ENCODE results near the gene SATL1.

The SATL1 gene

GRCh38 chrX:85065512-85066198 is 177.9 kb downstream of the SATL1 start:
- H2AK5ac ChIP-seq (ENCODE audit: low read length, severe bottlenecking): no peak overlapping the region
- no peak for DNase-seq
- H2BK120ac ChIP-seq (ENCODE audit: low read depth, low read length): no peak overlapping the region
- peaks cover 0 to 12% of the 10 kb centered on the region in 2 experiments for H3K36me3 ChIP-seq (ENCODE audit: control insufficient read depth in 1 of 2, insufficient read depth in 2 of 2, low read depth in 1 of 2, low read length in 2 of 2)
- H3K4ac ChIP-seq (ENCODE audit: low read depth in 1 of 2, low read length in 2 of 2): no peak overlapping the region
- H3K4me1 ChIP-seq (ENCODE audit: control insufficient read depth, insufficient read depth, low read depth, low read length): no peaks in the 10 kb centered on the region
- H3K9me3 ChIP-seq (ENCODE audit: control insufficient read depth, low read length): no peaks in the 10 kb centered on the region
- H3K9ac ChIP-seq (ENCODE audit: low read length): no peak overlapping the region
- no peak overlapping the region for H3K4me3 ChIP-seq (ENCODE audit: insufficient read depth in 1 of 2, low read depth in 1 of 2, low read length in 2 of 2)
- H2BK15ac ChIP-seq (ENCODE audit: low read depth, poor library complexity, severe bottlenecking): no peak overlapping the region
- no peaks in the 10 kb centered on the region for H3K27me3 ChIP-seq (ENCODE audit: control insufficient read depth in 1 of 2, insufficient read depth in 1 of 2, low read length in 2 of 2)
- no peak overlapping the region for H2BK12ac ChIP-seq (ENCODE audit: low read length in 2 of 2)
- H3K4me2 ChIP-seq (ENCODE audit: low read length, poor library complexity, severe bottlenecking): no peak overlapping the region
- H3K23ac ChIP-seq (ENCODE audit: low read length in 2 of 2): no peak overlapping the region
- no peak overlapping the region for H4K8ac ChIP-seq (ENCODE audit: low read length)
- no peak overlapping the region for H2BK5ac ChIP-seq (ENCODE audit: low read depth, low read length, poor library complexity, severe bottlenecking)
- no peak overlapping the region for H3K27ac ChIP-seq (ENCODE audit: low read length, poor library complexity, severe bottlenecking)
- H2AFZ ChIP-seq (ENCODE audit: low read depth, low read length): no peak overlapping the region
- no peak overlapping the region for H3K18ac ChIP-seq (ENCODE audit: low read depth in 1 of 2, low read length in 2 of 2)
- H3K79me1 ChIP-seq (replicated peaks; ENCODE audit: low read length, poor library complexity, severe bottlenecking): no peaks in the 10 kb centered on the region
- no peak overlapping the region for H3K14ac ChIP-seq (ENCODE audit: low read length in 2 of 2)
- 67% methylated on average over 3 of the region's 4 CpGs for WGBS
- H4K91ac ChIP-seq (ENCODE audit: low read length): no peak overlapping the region

- H4K91ac ChIP-seq (ENCODE audit: low read length): no peak overlapping the region
- no peak overlapping the region for H3K4me3 ChIP-seq (ENCODE audit: insufficient read depth in 1 of 2, low read depth in 1 of 2, low read length in 2 of 2)
- no peak overlapping the region for H2BK120ac ChIP-seq (ENCODE audit: low read depth, low read length)
- peak overlapping the region; percentile 85 for H3K9ac ChIP-seq (ENCODE audit: low read length)
- H2AFZ ChIP-seq (ENCODE audit: low read depth, low read length): no peak overlapping the region
- no peaks in the 10 kb centered on the region for H3K27me3 ChIP-seq (ENCODE audit: control insufficient read depth in 1 of 2, insufficient read depth in 1 of 2, low read length in 2 of 2)
- peak; percentile 66 for DNase-seq
- no peak overlapping the region for H2AK5ac ChIP-seq (ENCODE audit: low read length, severe bottlenecking)
- H3K4me1 ChIP-seq (ENCODE audit: control insufficient read depth, insufficient read depth, low read depth, low read length): no peaks in the 10 kb centered on the region
- no peak overlapping the region for H3K14ac ChIP-seq (ENCODE audit: low read length in 2 of 2)
- H3K79me1 ChIP-seq (replicated peaks; ENCODE audit: low read length, poor library complexity, severe bottlenecking): no peaks in the 10 kb centered on the region
- no peak overlapping the region for H3K18ac ChIP-seq (ENCODE audit: low read depth in 1 of 2, low read length in 2 of 2)
- no CpG with 5 or more reads among the region's 2 CpGs for WGBS
- H3K4me2 ChIP-seq (ENCODE audit: low read length, poor library complexity, severe bottlenecking): no peak overlapping the region
- H3K23ac ChIP-seq (ENCODE audit: low read length in 2 of 2): no peak overlapping the region
- no peak overlapping the region for H2BK15ac ChIP-seq (ENCODE audit: low read depth, poor library complexity, severe bottlenecking)
- H3K36me3 ChIP-seq (ENCODE audit: control insufficient read depth in 1 of 2, insufficient read depth in 2 of 2, low read depth in 1 of 2, low read length in 2 of 2): no peaks in the 10 kb centered on the region
- H3K9me3 ChIP-seq (ENCODE audit: control insufficient read depth, low read length): no peaks in the 10 kb centered on the region
- H2BK5ac ChIP-seq (ENCODE audit: low read depth, low read length, poor library complexity, severe bottlenecking): no peak overlapping the region
- H4K8ac ChIP-seq (ENCODE audit: low read length): no peak overlapping the region
- no peak overlapping the region for H3K27ac ChIP-seq (ENCODE audit: low read length, poor library complexity, severe bottlenecking)
- H3K4ac ChIP-seq (ENCODE audit: low read depth in 1 of 2, low read length in 2 of 2): no peak overlapping the region
- no peak overlapping the region for H2BK12ac ChIP-seq (ENCODE audit: low read length in 2 of 2)
These were observed 190.8 kb downstream of the SATL1 start for GRCh38 chrX:85052636-85053343.

GRCh38 chrX:85052205-85052604 is 191.4 kb downstream of the SATL1 start:
- H3K79me1 ChIP-seq (replicated peaks; ENCODE audit: low read length, poor library complexity, severe bottlenecking): no peaks in the 10 kb centered on the region
- no CpG with 5 or more reads among the region's 3 CpGs for WGBS
- no peaks in the 10 kb centered on the region for H3K27me3 ChIP-seq (ENCODE audit: control insufficient read depth in 1 of 2, insufficient read depth in 1 of 2, low read length in 2 of 2)
- no peak overlapping the region for H3K27ac ChIP-seq (ENCODE audit: low read length, poor library complexity, severe bottlenecking)
- no peak overlapping the region for H2BK120ac ChIP-seq (ENCODE audit: low read depth, low read length)
- no peak overlapping the region for H3K4me2 ChIP-seq (ENCODE audit: low read length, poor library complexity, severe bottlenecking)
- no peak overlapping the region for H2AK5ac ChIP-seq (ENCODE audit: low read length, severe bottlenecking)
- no peaks in the 10 kb centered on the region for H3K36me3 ChIP-seq (ENCODE audit: control insufficient read depth in 1 of 2, insufficient read depth in 2 of 2, low read depth in 1 of 2, low read length in 2 of 2)
- H2AFZ ChIP-seq (ENCODE audit: low read depth, low read length): no peak overlapping the region
- no peak overlapping the region for H3K4ac ChIP-seq (ENCODE audit: low read depth in 1 of 2, low read length in 2 of 2)
- no peaks in the 10 kb centered on the region for H3K4me1 ChIP-seq (ENCODE audit: control insufficient read depth, insufficient read depth, low read depth, low read length)
- no peak overlapping the region for H3K14ac ChIP-seq (ENCODE audit: low read length in 2 of 2)
- H4K8ac ChIP-seq (ENCODE audit: low read length): no peak overlapping the region
- H2BK15ac ChIP-seq (ENCODE audit: low read depth, poor library complexity, severe bottlenecking): no peak overlapping the region
- H3K4me3 ChIP-seq (ENCODE audit: insufficient read depth in 1 of 2, low read depth in 1 of 2, low read length in 2 of 2): no peak overlapping the region
- H4K91ac ChIP-seq (ENCODE audit: low read length): no peak overlapping the region
- DNase-seq: peak; percentile 22
- H3K23ac ChIP-seq (ENCODE audit: low read length in 2 of 2): no peak overlapping the region
- H3K9me3 ChIP-seq (ENCODE audit: control insufficient read depth, low read length): no peaks in the 10 kb centered on the region
- no peak overlapping the region for H2BK12ac ChIP-seq (ENCODE audit: low read length in 2 of 2)
- no peak overlapping the region for H3K18ac ChIP-seq (ENCODE audit: low read depth in 1 of 2, low read length in 2 of 2)
- no peak overlapping the region for H2BK5ac ChIP-seq (ENCODE audit: low read depth, low read length, poor library complexity, severe bottlenecking)
- H3K9ac ChIP-seq (ENCODE audit: low read length): peak overlapping the region; percentile 85

GRCh38 chrX:85051627-85052026 is 192.0 kb downstream of the SATL1 start:
- H3K79me1 ChIP-seq (replicated peaks; ENCODE audit: low read length, poor library complexity, severe bottlenecking): no peaks in the 10 kb centered on the region
- H3K27ac ChIP-seq (ENCODE audit: low read length, poor library complexity, severe bottlenecking): no peak overlapping the region

More at GRCh38 chrX:85051627-85052026, 192.0 kb downstream of the SATL1 start:
- no peaks in the 10 kb centered on the region for H3K4me1 ChIP-seq (ENCODE audit: control insufficient read depth, insufficient read depth, low read depth, low read length)
- H3K9me3 ChIP-seq (ENCODE audit: control insufficient read depth, low read length): no peaks in the 10 kb centered on the region
- no peak overlapping the region for H3K4me3 ChIP-seq (ENCODE audit: insufficient read depth in 1 of 2, low read depth in 1 of 2, low read length in 2 of 2)
- no peak overlapping the region for H4K91ac ChIP-seq (ENCODE audit: low read length)
- no peak overlapping the region for H2AFZ ChIP-seq (ENCODE audit: low read depth, low read length)
- no peak overlapping the region for H3K18ac ChIP-seq (ENCODE audit: low read depth in 1 of 2, low read length in 2 of 2)
- H3K14ac ChIP-seq (ENCODE audit: low read length in 2 of 2): no peak overlapping the region
- H2BK120ac ChIP-seq (ENCODE audit: low read depth, low read length): no peak overlapping the region
- no peaks in the 10 kb centered on the region for H3K36me3 ChIP-seq (ENCODE audit: control insufficient read depth in 1 of 2, insufficient read depth in 2 of 2, low read depth in 1 of 2, low read length in 2 of 2)
- no peak overlapping the region for H3K23ac ChIP-seq (ENCODE audit: low read length in 2 of 2)
- no peak overlapping the region for H2BK15ac ChIP-seq (ENCODE audit: low read depth, poor library complexity, severe bottlenecking)
- no peaks in the 10 kb centered on the region for H3K27me3 ChIP-seq (ENCODE audit: control insufficient read depth in 1 of 2, insufficient read depth in 1 of 2, low read length in 2 of 2)
- H2BK5ac ChIP-seq (ENCODE audit: low read depth, low read length, poor library complexity, severe bottlenecking): no peak overlapping the region
- H4K8ac ChIP-seq (ENCODE audit: low read length): no peak overlapping the region
- no peak overlapping the region for H3K4me2 ChIP-seq (ENCODE audit: low read length, poor library complexity, severe bottlenecking)
- DNase-seq: no peak
- H2BK12ac ChIP-seq (ENCODE audit: low read length in 2 of 2): no peak overlapping the region
- H3K4ac ChIP-seq (ENCODE audit: low read depth in 1 of 2, low read length in 2 of 2): no peak overlapping the region
- peak overlapping the region; percentile 85 for H3K9ac ChIP-seq (ENCODE audit: low read length)
- WGBS: 100% methylated on average over 1 of the region's 1 CpG
- H2AK5ac ChIP-seq (ENCODE audit: low read length, severe bottlenecking): no peak overlapping the region

Measured in mesenchymal stem cell (in vitro differentiated cells and primary cell).